ENCODE results near the gene PDCD2.
"Not testable (repeated sequence)": the region's sequence is repeated elsewhere in the genome, so short reads cannot be mapped to it uniquely, and the experiment has no call there.

PDCD2 gene

GRCh38 chr6:170545405-170545804 is 39.0 kb downstream of the PDCD2 start:
- no peak for DNase-seq

- no peak for DNase-seq
These were observed 42.3 kb downstream of the PDCD2 start for GRCh38 chr6:170542031-170542719.

GRCh38 chr6:170537329-170537728 is 47.1 kb downstream of the PDCD2 start:
- no peak for DNase-seq

GRCh38 chr6:170536671-170537070 is 47.8 kb downstream of the PDCD2 start:
- DNase-seq = no peak

GRCh38 chr6:170535004-170535403 is 49.4 kb downstream of the PDCD2 start:
- no peak for DNase-seq

- DNase-seq = no peak
These were observed 50.6 kb downstream of the PDCD2 start for GRCh38 chr6:170533792-170534191.

- no peak for DNase-seq
These were observed 51.5 kb downstream of the PDCD2 start for GRCh38 chr6:170532867-170533488.

- peak; percentile 63 to 76 (median 75) for DNase-seq
These were observed 54.5 kb downstream of the PDCD2 start for GRCh38 chr6:170529839-170530469.

GRCh38 chr6:170527995-170528394 is 56.4 kb downstream of the PDCD2 start:
- not testable (repeated sequence) for DNase-seq

GRCh38 chr6:170525795-170526194 is 58.6 kb downstream of the PDCD2 start:
- DNase-seq = no peak

Data from suppressor macrophage treated with lipopolysaccharide for 1 hour (primary cell).